DND-41 (cell line): ENCODE measurements around the gene HLA-DQB2.

ENCODE experiments used
- ATAC-seq: fragments of 200-7000 bp; cut with Tn5 transposase; 3 replicates; pipeline ENCODE4 v1.9.1; 2021; ENCODE audit warnings: low read depth; ENCODE audit not compliant: insufficient read depth
- DNase-seq: peaks from one replicate; pipeline ENCODE4 v3.0.0-alpha.2; 2020
- H2AFZ ChIP-seq: 2 replicates; pipeline ENCODE4 v1.6.0; 2012; ENCODE audit warnings: low read depth, low read length
- H3K27ac ChIP-seq: 2 replicates; pipeline ENCODE4 v1.5.1; 2012; ENCODE audit warnings: low read length, inconsistent platforms
- H3K27me3 ChIP-seq: fragments of 200-600 bp; sonication (generic); 2 replicates; pipeline ENCODE4 v1.6.0; 2012; ENCODE audit warnings: low read length, mild to moderate bottlenecking, inconsistent platforms; ENCODE audit not compliant: insufficient read depth, poor library complexity
- H3K36me3 ChIP-seq: 2 replicates; pipeline ENCODE4 v1.5.1; 2012; ENCODE audit warnings: low read length, inconsistent platforms; ENCODE audit not compliant: insufficient read depth
- H3K4me1 ChIP-seq: 2 replicates; pipeline ENCODE4 v1.5.1; 2012; ENCODE audit warnings: mild to moderate bottlenecking, low read length; ENCODE audit not compliant: insufficient read depth
- H3K4me2 ChIP-seq: 2 replicates; pipeline ENCODE4 v1.6.0; 2012; ENCODE audit warnings: mild to moderate bottlenecking, moderate library complexity, low read length, inconsistent platforms; ENCODE audit not compliant: insufficient read depth
- H3K4me3 ChIP-seq, 2 experiments: fragments of 200-600 bp in 1 of 2; shearing (Covaris generic) in 1 of 2; 2 replicates each; pipeline ENCODE4 v1.5.1; 2012 to 2016; ENCODE audit warnings: inconsistent platforms in 2 of 2, low read length in 2 of 2, mild to moderate bottlenecking in 2 of 2, low read depth in 1 of 2, moderate library complexity in 1 of 2
- H3K79me2 ChIP-seq: 2 replicates; pipeline ENCODE4 v1.6.0; 2012; ENCODE audit warnings: low read length, inconsistent platforms; ENCODE audit not compliant: insufficient read depth
- H3K9ac ChIP-seq: 2 replicates; pipeline ENCODE4 v1.6.0; 2012; ENCODE audit warnings: low read depth, mild to moderate bottlenecking, inconsistent platforms, low read length, moderate library complexity
- H3K9me3 ChIP-seq: 2 replicates; pipeline ENCODE4 v1.5.1; 2012; ENCODE audit warnings: low read length, moderate library complexity, mild to moderate bottlenecking, inconsistent platforms; ENCODE audit not compliant: insufficient read depth, severe bottlenecking
- H4K20me1 ChIP-seq: 2 replicates; pipeline ENCODE4 v1.6.0; 2012; ENCODE audit warnings: low read length; ENCODE audit not compliant: insufficient read depth
- CTCF ChIP-seq: IDR thresholded peaks from 2 replicates; pipeline ENCODE4 v1.5.1; 2012; ENCODE audit warnings: borderline replicate concordance, low read length, moderate library complexity, mild to moderate bottlenecking; ENCODE audit not compliant: poor library complexity, severe bottlenecking; ENCODE audit errors: extremely low read depth
- EZH2 ChIP-seq: IDR thresholded peaks from 3 replicates; pipeline ENCODE4 v1.6.1; 2012; ENCODE audit warnings: borderline replicate concordance, low read depth, mild to moderate bottlenecking, moderate library complexity, low read length, inconsistent platforms; ENCODE audit not compliant: severe bottlenecking

HLA-DQB2 gene

DNA sequence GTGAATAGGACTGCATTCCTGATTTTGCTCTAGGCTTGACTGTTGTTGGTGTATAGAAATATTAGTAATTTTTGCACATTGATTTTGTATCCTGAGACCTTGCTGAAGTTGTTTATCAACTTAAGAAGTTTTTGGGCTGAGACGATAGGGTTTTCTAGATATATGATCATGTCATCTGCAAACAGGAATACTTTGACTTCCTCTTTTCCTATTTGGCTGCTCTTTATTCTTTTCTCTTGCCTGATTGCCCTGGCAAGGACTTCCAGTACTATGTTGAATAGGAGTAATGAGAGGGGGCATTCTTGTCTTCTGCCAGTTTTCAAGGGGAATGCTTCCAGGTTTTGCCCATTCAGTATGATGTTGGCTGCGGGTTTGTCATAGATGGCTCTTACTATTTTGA, 40.1 kb upstream of the HLA-DQB2 start:
- no peaks in the 10 kb centered on the region for H3K79me2 ChIP-seq
- H3K4me3 ChIP-seq, result no peak overlapping the region
- H2AFZ ChIP-seq, result no peak overlapping the region
- 0 out of 2 replicates have a peak, but pooled peaks cover 3% of the 10 kb centered on the region for H3K4me1 ChIP-seq
- H3K27me3 ChIP-seq, result peaks cover 21% of the 10 kb centered on the region
- no peaks in the 10 kb centered on the region for H4K20me1 ChIP-seq
- no peak overlapping the region for H3K9ac ChIP-seq
- no peaks in the 10 kb centered on the region for H3K36me3 ChIP-seq
- no peaks in the 10 kb centered on the region for H3K9me3 ChIP-seq
- DNase-seq (no peak), ATAC-seq (no peak)
- no peak overlapping the region for H3K4me2 ChIP-seq
- TF ChIP-seq EZH2 (no peak), CTCF (no peak)
- no peak overlapping the region for H3K27ac ChIP-seq

GRCh38 chr6:32799740-32800139, 36.4 kb upstream of the HLA-DQB2 start:
- Histone ChIP-seq H3K4me2 (no peak overlapping the region), H3K27me3 (peaks cover 22% of the 10 kb centered on the region)
- TF ChIP-seq EZH2 (no peak), CTCF (no peak)

GRCh38 chr6:32799168-32799567, 35.8 kb upstream of the HLA-DQB2 start:
- Histone ChIP-seq H4K20me1 (no peaks in the 10 kb centered on the region), H2AFZ (no peak overlapping the region), H3K4me1 (peaks cover 5% of the 10 kb centered on the region), H3K4me3 (no peak overlapping the region), H3K27ac (no peak overlapping the region), H3K27me3 (peaks cover 24% of the 10 kb centered on the region), H3K9ac (no peak overlapping the region), H3K4me2 (no peak overlapping the region), H3K36me3 (no peaks in the 10 kb centered on the region), H3K9me3 (no peaks in the 10 kb centered on the region), H3K79me2 (no peaks in the 10 kb centered on the region)
- no peak for DNase-seq
- no peak for ATAC-seq
- TF ChIP-seq EZH2, result no peak
- TF ChIP-seq CTCF, result no peak

More at GRCh38 chr6:32799740-32800139, 36.4 kb upstream of the HLA-DQB2 start:
- Histone ChIP-seq H3K4me3 (no peak overlapping the region), H3K4me1 (peaks cover 5% of the 10 kb centered on the region), H3K36me3 (no peaks in the 10 kb centered on the region), H3K27ac (no peak overlapping the region), H4K20me1 (no peaks in the 10 kb centered on the region), H3K9ac (no peak overlapping the region), H3K9me3 (no peaks in the 10 kb centered on the region), H3K79me2 (no peaks in the 10 kb centered on the region), H2AFZ (no peak overlapping the region)
- DNase-seq, result no peak
- ATAC-seq, result no peak
